ENCODE data around the gene LRG1. TPM values are rescaled to one million over a fixed set of nuclear protein-coding genes. Genes with fewer than 3 reads are reported as not detected.

Gene LRG1
- total RNA-seq, 2 donors from 2014 or later = 0.41 to 13.5 TPM

GRCh38 chr19:4507150-4507452, 32.7 kb downstream of the LRG1 start:
- Histone ChIP-seq H3K27me3 (replicated peaks; ENCODE audit: insufficient read depth) (no peaks in the 10 kb centered on the region), H3K27ac (no peak overlapping the region), H3K4me3 (no peak overlapping the region), H3K36me3 (no peaks in the 10 kb centered on the region), H3K4me1 (ENCODE audit: control insufficient read depth in 1 of 2, low read depth in 2 of 2) (no peaks in the 10 kb centered on the region), H3K9me3 (no peaks in the 10 kb centered on the region)
- no peak for TF ChIP-seq CTCF (IDR thresholded peaks at IDR 0.05)
- DNase-seq (ENCODE audit: low spot score) (no peak), ATAC-seq (ENCODE audit: insufficient number of reproducible peaks, low FRiP score, low read depth) (no peak)

- H3K27me3 ChIP-seq (replicated peaks; ENCODE audit: insufficient read depth) = no peaks in the 10 kb centered on the region
- H3K9me3 ChIP-seq = no peaks in the 10 kb centered on the region
- DNase-seq (ENCODE audit: low spot score) (no peak), ATAC-seq (ENCODE audit: insufficient number of reproducible peaks, low FRiP score, low read depth) (no peak)
- no peak for TF ChIP-seq CTCF (IDR thresholded peaks at IDR 0.05)
- no peak overlapping the region for H3K27ac ChIP-seq
- no peak overlapping the region for H3K4me3 ChIP-seq
- H3K4me1 ChIP-seq (ENCODE audit: control insufficient read depth in 1 of 2, low read depth in 2 of 2) = no peaks in the 10 kb centered on the region
- H3K36me3 ChIP-seq = no peaks in the 10 kb centered on the region
Measured at GRCh38 chr19:4506449-4507149, 33.2 kb downstream of the LRG1 start.

- H3K4me1 ChIP-seq (ENCODE audit: control insufficient read depth in 1 of 2, low read depth in 2 of 2) = no peaks in the 10 kb centered on the region
- DNase-seq (ENCODE audit: low spot score) (no peak), ATAC-seq (ENCODE audit: insufficient number of reproducible peaks, low FRiP score, low read depth) (no peak)
- no peak overlapping the region for H3K4me3 ChIP-seq
- no peak for TF ChIP-seq CTCF (IDR thresholded peaks at IDR 0.05)
- no peak overlapping the region for H3K27ac ChIP-seq
- no peaks in the 10 kb centered on the region for H3K9me3 ChIP-seq
- H3K27me3 ChIP-seq (replicated peaks; ENCODE audit: insufficient read depth) = no peaks in the 10 kb centered on the region
- H3K36me3 ChIP-seq = peaks cover 2% of the 10 kb centered on the region
Measured at GRCh38 chr19:4505570-4506448, 34.0 kb downstream of the LRG1 start.

GRCh38 chr19:4504891-4505569, 34.8 kb downstream of the LRG1 start:
- Histone ChIP-seq H3K4me1 (ENCODE audit: control insufficient read depth in 1 of 2, low read depth in 2 of 2) (no peaks in the 10 kb centered on the region), H3K4me3 (no peak overlapping the region), H3K27me3 (replicated peaks; ENCODE audit: insufficient read depth) (no peaks in the 10 kb centered on the region), H3K36me3 (peaks cover 7% of the 10 kb centered on the region), H3K27ac (no peak overlapping the region), H3K9me3 (no peaks in the 10 kb centered on the region)
- DNase-seq (ENCODE audit: low spot score) = no peak
- no peak for ATAC-seq (ENCODE audit: insufficient number of reproducible peaks, low FRiP score, low read depth)
- TF ChIP-seq CTCF (IDR thresholded peaks at IDR 0.05) = no peak

- Histone ChIP-seq H3K9me3 (no peaks in the 10 kb centered on the region), H3K36me3 (peaks cover 11% of the 10 kb centered on the region), H3K4me1 (ENCODE audit: control insufficient read depth in 1 of 2, low read depth in 2 of 2) (no peaks in the 10 kb centered on the region), H3K27me3 (replicated peaks; ENCODE audit: insufficient read depth) (no peaks in the 10 kb centered on the region), H3K4me3 (no peak overlapping the region), H3K27ac (no peak overlapping the region)
- DNase-seq (ENCODE audit: low spot score) = no peak
- no peak for TF ChIP-seq CTCF (IDR thresholded peaks at IDR 0.05)
- no peak for ATAC-seq (ENCODE audit: insufficient number of reproducible peaks, low FRiP score, low read depth)
Measured at GRCh38 chr19:4504297-4504701, 35.5 kb downstream of the LRG1 start.
